GM13976 (cell line): ENCODE measurements around the gene STING1.
"Not testable (repeated sequence)": the region's sequence is repeated elsewhere in the genome, so short reads cannot be mapped to it uniquely, and the experiment has no call there.

Source experiments
- DNase-seq: peaks from one replicate; pipeline ENCODE4 v3.0.0; 2012; ENCODE audit warnings: low spot score
- in situ Hi-C: fragments of 300-500 bp; cut with MboI; formaldehyde crosslinking; loops from one replicate; pipeline ENCODE4 v1.12.0; 2022; ENCODE audit warnings: low sequenced_read_pairs, mixed read lengths, inconsistent platforms; ENCODE audit not compliant: unreplicated experiment
- TF ChIP-seq, protein P1 (sequence below): IDR thresholded peaks from 2 replicates; pipeline ENCODE4 v1.5.1; 2012; ENCODE audit warnings: borderline replicate concordance, mild to moderate bottlenecking; ENCODE audit not compliant: insufficient read depth; ENCODE audit errors: extremely low read depth, missing control alignments, control extremely low read depth

STING1 gene

DNA sequence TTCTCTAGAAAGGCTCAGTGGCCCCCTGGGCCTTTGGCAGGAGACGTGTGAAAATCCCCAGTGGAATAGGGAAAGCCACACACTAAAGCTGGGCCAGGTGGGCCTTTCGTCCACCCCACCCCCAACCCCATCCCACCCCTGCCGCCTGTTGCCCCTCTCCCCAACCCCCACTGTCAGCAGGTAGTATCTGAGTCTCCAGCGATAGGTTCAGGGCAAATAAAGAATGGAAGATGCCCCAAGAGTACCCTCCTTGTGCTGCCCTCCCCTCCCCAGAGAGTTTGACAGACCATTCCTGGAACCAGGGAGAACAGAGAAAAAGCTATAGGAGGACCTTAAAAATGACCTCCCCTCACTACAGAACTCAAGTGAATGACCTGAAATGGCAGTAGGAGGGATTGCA is 41.9 kb upstream of the STING1 start:
- in situ Hi-C loops, result no loop called here
- TF ChIP-seq, protein P1, sequence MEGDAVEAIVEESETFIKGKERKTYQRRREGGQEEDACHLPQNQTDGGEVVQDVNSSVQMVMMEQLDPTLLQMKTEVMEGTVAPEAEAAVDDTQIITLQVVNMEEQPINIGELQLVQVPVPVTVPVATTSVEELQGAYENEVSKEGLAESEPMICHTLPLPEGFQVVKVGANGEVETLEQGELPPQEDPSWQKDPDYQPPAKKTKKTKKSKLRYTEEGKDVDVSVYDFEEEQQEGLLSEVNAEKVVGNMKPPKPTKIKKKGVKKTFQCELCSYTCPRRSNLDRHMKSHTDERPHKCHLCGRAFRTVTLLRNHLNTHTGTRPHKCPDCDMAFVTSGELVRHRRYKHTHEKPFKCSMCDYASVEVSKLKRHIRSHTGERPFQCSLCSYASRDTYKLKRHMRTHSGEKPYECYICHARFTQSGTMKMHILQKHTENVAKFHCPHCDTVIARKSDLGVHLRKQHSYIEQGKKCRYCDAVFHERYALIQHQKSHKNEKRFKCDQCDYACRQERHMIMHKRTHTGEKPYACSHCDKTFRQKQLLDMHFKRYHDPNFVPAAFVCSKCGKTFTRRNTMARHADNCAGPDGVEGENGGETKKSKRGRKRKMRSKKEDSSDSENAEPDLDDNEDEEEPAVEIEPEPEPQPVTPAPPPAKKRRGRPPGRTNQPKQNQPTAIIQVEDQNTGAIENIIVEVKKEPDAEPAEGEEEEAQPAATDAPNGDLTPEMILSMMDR, result no peak
- DNase-seq, result no peak

DNA sequence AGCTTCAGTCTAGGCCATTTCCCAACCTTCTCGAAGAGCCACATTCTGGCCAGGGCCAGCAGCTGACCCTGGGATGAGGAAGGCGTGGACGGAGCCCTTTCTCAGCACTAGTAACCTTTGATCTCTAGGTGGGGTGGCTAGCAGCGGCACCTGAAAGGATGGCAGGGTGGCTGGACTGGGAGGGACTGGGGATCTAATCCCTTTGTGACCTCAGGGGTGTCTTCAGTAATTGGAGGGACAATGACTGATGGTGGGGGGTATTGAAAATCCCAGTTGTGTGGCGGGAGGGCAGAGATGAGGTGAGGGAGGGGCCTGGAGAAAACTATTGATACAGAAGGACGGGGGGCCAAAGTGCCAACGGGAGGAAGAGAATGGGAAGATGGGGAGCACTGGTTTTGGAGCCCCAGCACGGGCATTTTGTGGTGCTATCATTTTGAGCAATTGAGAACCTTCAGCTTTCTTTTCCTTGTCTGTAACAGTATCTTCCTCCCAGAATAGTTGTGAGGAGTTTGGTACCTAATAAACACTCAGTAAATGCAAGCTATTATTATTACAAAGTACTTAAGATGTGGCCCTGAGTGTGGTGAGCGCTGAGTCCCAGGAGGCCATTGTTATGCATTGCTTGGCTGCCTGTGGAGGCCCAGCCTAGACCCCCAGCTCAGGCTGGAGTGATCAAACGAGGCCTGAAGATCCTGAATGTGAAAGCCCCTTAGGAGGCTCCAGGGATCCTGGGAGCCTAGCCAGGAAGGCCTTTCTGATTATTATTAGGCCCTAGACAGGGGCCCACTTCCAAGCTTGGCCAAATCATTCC is 41.3 kb upstream of the STING1 start:
- DNase-seq, result no peak
- in situ Hi-C loops, result no loop called here
- TF ChIP-seq, protein P1, result no peak

DNA sequence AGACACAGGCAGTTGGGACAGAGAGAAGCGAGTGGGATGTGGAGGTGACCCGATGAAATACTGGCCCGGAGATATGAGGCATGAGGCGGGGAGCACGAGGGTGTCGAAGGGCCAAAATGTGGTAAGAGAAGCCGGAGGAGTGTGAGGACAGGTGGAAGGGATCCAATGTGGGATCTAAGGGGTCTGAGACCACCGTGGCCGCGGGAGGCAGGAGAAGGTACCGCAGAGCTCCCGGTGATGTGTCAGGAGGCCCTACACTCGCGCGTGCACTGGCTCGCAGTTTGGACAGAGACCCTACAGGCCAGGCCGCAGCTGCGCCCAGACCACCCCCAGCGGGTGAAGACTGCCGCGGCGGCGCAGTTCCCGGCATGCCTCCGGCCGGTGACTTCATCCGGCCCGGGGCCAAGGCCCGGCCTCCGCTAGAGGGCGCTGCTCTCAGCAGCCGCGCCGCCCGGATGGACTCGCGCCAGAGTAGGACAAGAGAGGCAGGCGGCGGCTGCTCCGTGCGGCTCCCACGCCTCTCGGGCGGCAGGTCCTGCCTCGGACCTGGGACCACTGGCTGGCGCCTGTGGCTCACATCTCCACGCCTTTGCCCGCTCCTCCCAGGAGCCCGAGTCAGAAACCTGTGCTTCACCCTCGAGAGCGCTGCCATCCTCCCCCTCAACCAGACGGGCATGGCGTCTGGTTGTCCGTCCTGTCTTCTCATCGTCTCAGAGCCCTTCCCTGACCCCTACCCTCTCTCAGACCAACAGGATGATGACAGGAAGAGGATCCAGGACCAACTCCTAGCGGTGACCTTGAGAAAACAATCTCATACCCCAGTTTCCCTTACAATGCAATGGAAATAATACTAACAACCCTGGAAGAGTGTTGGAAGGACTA is 35.4 kb upstream of the STING1 start:
- in situ Hi-C loops, result loop anchor here (5.0 kb wide), 1 partner anchor 96 kb away; no protein-coding TSS in a partner anchor
- TF ChIP-seq, protein P1, result peak; percentile 99
- peak; percentile 96 for DNase-seq

DNA sequence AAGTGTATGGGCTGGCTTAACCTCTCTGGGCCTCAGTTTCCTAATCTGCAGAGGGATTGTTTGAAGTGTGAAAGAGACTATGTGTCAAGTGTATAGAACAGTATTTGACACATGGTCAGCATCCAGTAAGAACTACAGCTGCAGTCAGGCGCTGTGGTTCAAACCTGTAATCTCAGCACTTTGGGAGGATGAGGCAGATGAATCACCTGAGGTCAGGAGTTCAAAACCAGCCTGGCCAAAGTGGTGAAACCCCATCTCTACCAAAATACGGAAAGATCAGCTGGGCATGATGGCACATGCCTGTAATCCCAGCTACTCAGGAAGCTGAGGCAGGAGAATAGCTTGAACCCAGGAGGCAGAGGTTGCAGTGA is 31.9 kb upstream of the STING1 start:
- DNase-seq, result no peak
- in situ Hi-C loops, result no loop called here
- TF ChIP-seq, protein P1, result no peak

DNA sequence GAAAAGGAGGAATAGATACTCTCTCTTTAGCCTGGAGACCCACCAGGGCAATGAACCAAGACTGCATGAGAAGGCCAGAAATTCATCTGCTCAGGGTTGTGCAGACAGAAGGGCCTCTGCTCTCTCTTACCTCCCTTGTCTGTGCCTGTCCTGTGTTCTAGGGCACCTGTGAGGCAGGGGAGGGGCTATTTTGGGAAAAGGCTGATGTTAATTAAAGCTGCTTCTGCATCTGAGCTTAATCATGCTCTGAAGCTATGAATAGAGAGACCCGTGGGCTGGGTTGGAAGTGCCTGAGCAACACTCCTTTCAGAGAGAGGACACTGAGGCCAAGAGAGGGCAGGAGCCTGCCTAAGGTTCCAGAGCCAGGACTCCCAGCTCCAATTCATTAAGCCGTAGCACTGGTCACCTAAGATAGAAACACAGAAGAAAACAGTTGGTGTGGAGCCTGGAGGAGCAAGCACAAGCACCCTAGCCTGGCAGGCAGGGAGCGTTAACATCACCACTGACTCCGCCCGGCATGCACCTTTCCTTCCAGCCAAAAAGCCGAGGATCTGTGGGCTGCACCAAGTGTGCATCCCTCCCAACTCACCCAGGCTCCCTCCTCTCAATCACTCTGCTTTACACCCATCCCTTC is 31.4 kb upstream of the STING1 start:
- DNase-seq, result no peak
- in situ Hi-C loops, result no loop called here
- TF ChIP-seq, protein P1, result no peak

DNA sequence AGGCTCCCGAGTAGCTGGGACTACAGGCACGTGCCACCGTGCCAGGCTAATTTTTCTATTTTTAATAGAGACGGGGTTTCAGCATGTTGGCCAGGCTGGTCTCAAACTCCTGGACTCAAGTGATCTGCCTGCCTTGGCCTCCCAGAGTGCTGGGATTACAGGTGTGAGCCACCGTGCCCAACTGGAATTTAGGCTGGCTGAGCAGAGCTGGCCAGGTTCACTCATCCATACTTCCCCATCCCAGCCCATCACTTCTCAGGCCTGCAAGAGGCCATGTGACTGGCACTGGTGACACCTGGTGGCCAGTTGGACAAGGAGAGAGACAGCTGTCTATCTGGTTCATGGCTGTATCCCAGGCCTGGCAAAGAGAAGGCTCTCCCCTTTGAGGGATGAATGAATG is 30.9 kb upstream of the STING1 start:
- peak; percentile 72 for DNase-seq
- TF ChIP-seq, protein P1, result peak; percentile 85
- in situ Hi-C loops, result not testable (repeated sequence)
